ENCODE data around the gene SERPINA6.
"Not testable (repeated sequence)": the region's sequence is repeated elsewhere in the genome, so short reads cannot be mapped to it uniquely, and the experiment has no call there.

DNA sequence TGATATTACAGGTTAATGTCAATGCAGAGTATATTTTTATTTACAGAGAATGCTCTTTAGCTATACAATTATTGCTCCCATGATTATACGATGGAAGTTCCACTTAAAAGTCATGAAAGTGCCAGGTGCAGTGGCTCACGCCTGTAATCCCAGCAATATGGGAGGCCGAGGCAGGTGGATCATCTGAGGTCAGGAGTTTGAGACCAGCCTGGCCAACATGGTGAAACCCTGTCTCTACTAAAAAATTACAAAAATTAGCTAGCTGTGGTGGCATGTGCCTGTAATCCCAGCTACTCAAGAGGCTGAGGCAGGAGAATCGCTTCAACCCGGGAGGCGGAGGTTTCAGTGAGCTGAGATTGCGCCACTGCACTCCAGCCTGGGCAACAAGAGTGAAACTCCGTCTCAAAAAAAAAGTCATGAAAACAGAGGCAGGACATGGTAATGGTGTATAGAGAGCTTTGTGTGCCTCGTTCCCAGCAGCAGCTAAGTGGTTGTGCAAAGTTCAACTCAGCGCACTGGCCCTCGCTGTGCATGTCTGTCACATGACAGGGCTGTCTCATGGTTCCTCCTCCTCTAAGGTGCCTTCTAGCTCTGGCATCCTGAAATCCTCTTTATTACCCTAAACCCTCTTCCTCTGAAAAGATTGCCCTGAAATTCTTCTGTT lies 46.1 kb downstream of the SERPINA6 start:
- TF ChIP-seq, protein P1, sequence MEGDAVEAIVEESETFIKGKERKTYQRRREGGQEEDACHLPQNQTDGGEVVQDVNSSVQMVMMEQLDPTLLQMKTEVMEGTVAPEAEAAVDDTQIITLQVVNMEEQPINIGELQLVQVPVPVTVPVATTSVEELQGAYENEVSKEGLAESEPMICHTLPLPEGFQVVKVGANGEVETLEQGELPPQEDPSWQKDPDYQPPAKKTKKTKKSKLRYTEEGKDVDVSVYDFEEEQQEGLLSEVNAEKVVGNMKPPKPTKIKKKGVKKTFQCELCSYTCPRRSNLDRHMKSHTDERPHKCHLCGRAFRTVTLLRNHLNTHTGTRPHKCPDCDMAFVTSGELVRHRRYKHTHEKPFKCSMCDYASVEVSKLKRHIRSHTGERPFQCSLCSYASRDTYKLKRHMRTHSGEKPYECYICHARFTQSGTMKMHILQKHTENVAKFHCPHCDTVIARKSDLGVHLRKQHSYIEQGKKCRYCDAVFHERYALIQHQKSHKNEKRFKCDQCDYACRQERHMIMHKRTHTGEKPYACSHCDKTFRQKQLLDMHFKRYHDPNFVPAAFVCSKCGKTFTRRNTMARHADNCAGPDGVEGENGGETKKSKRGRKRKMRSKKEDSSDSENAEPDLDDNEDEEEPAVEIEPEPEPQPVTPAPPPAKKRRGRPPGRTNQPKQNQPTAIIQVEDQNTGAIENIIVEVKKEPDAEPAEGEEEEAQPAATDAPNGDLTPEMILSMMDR (conservative IDR thresholded peaks at IDR 0.05; ENCODE audit: low read length), result not testable (repeated sequence)
- not testable (repeated sequence) for TF ChIP-seq EZH2phosphoT487 (IDR thresholded peaks at IDR 0.05; ENCODE audit: borderline replicate concordance)
